HG03097 (cell line): ENCODE data around the gene CRYBG2.
"Not testable (repeated sequence)": the region's sequence is repeated elsewhere in the genome, so short reads cannot be mapped to it uniquely, and the experiment has no call there.

Experiments
- ATAC-seq: cut with Tn5 transposase; IDR thresholded peaks from one replicate; pipeline ENCODE4 v1.9.1; 2021; ENCODE audit not compliant: unreplicated experiment, low FRiP score

Gene CRYBG2

GRCh38 chr1:26324550-26324949 is 29.4 kb downstream of the CRYBG2 start:
- no peak for ATAC-seq

DNA sequence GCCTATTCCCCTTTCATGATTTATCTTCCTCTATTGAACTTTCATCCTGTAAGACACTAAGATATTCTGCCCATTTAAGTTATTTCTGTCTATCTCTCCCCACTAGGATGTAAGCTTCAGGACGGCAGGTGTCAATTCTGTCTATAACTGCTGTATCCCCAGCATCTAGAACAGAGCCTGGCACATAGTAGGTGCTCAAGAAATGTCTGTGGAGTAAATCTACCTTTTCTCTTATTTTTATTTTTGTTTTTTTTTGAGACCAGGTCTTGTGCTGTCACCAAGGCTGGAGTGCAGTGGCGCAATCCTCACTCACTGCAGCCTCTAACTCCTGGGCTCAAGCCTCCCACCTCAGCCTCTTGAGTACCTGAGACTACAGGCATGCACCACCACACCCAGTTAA is 30.5 kb downstream of the CRYBG2 start:
- no peak for ATAC-seq

DNA sequence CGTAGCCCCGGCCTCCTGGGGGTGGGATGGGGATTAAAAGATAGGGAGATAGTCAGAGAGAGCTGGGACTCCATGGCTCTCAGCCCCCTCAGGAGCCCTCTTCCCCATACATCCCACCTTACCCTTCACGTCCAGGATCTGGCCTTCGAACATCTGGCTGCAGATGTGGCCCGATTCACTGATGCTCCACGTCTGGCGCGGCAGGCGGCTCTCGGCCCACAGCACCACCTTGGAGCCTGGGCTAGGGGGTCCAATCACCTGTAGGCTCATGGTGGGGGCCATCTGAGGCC is 31.9 kb downstream of the CRYBG2 start:
- ATAC-seq: no peak

- ATAC-seq: no peak
Measured at GRCh38 chr1:26321315-26322041, 32.5 kb downstream of the CRYBG2 start.

GRCh38 chr1:26320896-26321295 is 33.0 kb downstream of the CRYBG2 start:
- ATAC-seq: no peak

DNA sequence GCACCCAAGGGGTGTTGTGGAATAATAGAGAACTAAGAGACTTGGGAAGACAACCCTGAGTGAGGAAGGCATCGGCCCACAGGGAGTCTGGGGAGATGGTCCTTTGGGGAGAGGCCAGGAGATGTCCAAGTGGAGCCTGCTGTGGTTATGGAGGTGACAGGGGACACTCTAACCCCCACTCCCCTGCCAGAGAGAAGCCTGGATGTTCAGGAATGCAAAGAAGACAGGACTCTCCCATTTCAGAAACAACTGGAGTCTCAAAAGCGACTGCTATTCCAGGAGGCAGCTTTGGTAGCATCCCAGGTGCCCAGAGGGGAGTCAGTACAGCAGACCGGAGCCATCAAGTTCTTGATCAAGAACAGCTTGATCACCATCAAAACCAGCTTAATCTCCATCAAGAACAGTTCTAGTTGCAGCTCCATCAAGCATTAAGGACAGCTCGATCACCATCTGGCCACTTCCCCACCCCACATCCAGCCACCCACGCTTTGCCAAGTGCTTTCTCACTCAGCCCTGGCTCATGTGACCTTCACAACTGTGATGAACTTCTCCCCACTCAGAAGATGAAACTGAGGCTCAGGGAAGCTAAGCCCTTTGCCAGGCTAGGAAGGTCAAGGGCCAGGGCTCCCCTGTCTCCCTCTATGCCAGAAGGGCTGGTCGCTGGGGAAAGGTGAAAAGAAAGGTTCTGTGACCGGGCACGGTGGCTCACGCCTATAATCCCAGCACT is 35.4 kb downstream of the CRYBG2 start:
- ATAC-seq: no peak

DNA sequence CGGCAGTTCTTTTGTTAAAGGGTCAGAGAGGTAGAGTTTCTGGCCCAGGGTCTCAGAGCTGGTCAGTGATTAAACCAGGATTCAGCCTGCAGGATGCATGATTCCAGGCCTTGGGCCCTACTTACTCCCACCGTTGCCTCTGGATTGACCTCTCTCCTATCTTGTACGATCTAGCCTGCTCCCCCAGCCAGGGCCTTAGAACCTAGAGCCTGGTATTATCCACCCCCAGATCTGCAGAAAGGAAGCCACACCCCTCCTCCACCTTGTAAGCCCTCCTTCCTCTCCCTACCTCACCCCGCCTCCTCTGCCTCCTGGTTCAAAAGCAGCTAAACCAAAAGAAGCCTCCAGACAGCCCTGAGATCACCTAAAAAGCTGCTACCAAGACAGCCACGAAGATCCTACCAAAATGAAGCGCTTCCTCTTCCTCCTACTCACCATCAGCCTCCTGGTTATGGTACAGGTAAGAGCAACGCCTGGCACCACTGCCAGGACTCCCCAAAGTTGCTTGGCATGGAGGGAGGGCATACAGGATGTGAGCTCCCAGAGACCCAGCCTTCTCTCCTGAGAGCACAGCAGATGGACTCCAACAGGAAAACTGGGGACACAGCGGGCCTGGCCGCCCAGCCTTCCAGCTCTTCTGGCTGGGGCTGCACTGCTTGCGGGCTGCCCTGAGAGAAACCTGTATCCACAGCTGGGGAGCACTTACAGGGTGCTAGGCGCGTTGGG is 36.2 kb downstream of the CRYBG2 start, which contains the start of gene CD52:
TSS of gene CD52 (plus strand) at position 347 of the 726 bp plus-strand sequence. CDS start at position 407, 60 bp downstream.
- ATAC-seq: no peak

- no peak for ATAC-seq
Measured at GRCh38 chr1:26317146-26317545, 36.8 kb downstream of the CRYBG2 start.

GRCh38 chr1:26315874-26316850 is 37.8 kb downstream of the CRYBG2 start:
- no peak for ATAC-seq

DNA sequence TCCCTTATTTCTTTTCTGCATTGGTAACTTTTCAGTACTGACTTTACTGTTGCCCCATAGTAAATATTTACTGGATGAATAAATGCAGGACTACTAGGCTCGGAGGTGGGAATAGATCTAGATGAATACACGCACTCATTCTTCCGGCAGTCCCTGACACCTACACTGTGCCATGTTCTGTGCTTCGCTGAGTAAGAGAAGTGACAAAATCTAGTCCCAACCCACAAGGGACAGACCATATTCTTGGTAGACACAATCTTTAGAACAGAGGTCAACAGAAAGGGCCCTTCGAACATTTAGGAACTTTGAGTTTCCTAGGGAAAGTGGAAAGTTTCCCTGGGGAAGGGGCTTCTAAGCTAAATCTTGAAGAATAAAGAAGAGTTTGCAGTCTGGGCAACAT is 39.4 kb downstream of the CRYBG2 start:
- ATAC-seq: no peak

DNA sequence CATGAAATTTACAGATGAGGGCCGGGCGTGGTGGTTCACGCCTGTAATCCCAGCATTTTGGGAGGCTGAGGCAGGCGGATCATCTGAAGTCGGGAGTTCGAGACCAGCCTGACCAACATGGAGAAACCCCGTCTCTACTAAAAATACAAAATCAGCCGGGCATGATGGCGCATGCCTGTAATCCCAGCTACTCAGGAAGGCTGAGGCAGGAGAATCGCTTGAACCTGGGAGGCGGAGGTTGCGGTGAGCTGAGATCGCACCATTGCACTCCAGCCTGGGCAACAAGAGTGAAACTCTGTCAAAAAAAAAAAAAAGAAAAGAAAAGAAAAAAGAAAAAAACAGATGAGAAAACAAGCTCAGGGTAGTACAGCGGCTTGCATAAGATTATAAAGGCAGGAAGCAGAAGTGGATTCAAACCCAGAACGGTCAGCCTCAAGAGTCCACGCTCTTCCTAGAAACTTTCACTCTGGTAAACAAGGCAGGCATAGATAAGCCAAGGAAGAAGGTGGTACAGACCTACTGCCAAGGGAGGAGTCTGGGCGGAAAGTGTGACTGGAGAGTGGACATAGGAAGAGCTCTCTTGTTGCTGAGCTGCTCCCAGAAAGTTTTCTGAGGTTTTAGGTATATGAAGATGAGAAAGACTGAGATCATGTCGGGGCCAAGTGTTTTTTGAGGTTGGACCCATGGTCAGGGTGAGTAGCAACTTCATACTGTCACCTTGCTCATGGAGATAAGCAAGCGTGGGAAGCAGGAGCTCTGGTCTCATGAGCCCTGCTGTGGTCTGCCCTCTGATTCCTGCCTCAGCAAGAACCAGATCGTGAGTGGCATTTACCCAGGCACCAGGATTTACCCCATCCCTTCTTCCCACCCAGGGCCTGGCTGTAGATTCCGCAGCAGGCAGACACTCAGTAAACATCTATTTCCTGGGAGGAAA is 45.7 kb downstream of the CRYBG2 start:
- ATAC-seq: not testable (repeated sequence)

DNA sequence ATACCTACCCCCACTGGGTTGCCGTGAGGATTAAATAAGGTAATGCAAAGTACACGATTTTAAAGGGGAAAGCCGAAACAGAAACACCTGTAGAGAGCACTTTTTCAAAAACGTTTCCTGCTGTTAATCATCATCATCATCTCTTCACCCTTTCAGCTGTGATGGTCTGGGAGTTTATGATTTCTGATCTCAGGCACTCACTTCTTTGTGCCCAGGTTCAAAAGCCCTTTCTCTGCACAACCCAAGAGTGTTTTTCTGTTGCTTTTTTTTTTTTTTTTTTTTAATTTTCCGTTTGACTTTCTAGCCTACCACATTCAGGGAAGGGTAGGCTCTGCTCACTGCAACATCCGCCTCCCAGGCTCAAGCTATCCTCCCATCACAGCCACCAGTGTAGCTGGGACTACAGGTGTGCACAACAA is 46.6 kb downstream of the CRYBG2 start:
- ATAC-seq: peak; percentile 11

DNA sequence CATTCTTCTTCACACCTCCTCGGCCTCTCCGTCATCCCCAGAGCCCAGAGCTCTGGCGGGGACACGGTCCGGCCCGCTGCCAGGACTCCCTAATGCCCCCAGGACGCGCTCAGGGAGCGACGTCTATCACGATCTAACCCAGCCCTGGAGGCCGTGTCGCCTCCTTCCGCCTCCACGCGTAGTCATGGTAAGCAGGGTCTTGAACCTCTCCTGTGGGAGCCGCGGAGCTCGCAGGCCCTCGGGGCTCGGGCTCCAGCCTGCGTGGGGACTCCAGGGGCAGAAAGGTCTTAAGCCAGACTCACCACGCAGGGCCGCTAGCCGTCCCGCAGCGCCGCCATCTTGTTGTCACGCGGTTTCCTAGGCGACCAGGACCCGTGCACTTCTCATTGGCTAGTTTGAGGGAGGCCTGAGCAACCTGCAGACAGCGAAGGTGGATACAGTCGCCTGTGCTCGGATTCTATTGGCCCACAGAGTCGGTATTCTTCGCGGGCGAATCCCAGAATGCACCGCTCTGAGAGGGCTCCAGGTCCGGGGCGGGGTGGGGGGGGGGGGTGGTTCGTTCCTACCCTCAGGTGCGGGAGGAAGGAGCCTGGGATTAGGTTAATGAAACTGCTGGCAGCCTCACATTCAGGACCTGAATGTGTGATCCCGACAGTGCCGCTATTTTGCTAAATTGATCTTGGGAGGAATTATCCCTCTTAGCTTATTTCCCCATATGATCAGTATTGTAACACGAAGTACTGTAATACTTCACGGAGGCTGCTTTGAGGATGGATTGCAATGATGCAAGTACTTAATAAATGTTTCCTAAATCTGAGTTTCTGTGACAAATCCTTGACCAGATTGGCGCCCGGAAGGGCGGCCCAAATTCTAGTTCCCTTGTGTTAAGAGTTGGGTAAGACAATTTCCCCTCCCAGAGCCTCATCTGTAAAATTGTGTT is 47.4 kb downstream of the CRYBG2 start, which contains the start of gene UBXN11:
TSS of gene UBXN11 (minus strand) at position 347 of the 940 bp plus-strand sequence. CDS start 3,753 bp downstream, outside the sequence.
- ATAC-seq: peak; percentile 95

DNA sequence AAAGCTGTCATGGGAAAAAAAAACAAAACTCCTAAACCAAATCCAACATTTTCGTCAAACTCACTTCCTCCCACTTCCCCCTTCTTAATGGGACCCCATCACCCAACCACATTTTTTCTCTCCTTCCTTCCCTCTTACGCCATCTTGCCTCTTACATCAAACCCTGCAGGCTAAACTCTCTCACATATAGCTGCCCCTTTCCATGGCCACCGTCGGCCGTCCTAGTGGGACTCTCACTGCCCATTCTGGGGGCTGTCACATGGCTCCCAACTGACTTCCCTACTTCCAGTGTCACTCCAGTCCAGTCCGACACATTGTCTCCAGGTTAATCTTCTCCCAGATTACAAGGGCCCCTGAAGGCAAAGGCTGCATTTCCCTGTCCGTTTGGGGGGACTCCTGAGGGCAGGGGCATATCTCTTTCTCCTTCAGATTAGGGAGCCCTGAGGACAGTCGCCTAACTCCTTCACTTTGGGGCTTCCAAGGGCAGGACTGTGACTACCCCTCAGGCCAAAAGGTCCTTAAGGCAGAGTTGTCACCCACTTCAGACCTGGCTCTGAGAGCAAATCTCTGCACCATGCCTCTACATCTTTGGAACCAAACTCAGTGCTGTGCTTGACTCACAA is 48.2 kb downstream of the CRYBG2 start:
- peak; percentile 10 for ATAC-seq

DNA sequence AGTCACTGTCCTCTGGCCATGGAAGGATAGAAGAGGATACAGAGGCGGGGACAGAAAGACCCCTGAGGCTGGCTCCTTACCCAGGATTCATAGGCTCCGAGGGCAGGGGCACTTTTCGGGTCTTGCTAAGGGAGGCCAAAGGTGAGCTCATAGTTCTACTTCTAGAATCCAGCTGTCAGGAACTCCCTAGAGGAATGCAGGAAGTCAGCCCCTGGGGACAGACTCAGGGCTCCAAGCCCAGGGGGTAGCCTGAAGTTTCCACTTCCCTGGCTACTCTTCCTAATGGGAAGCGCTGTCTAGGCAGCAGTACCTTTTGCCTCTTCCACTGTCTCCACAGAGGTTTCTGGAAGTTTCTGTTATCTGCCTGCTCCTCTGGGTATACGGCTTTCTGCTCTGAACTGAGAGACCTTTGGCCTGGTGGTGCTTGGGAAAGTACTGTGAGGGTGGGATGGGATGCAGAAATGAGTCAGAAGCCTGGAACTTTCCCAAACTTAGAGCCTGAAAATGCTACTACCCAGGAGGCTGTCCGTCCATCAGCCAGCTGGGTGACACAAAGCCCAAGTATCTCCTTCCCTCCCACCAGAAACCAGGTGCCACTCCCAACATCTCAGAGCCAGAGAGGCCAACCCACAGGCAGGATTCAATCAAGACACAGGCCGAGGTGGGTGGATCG is 51.1 kb downstream of the CRYBG2 start:
- no peak for ATAC-seq

- ATAC-seq: no peak
Measured at GRCh38 chr1:26300578-26301275, 53.2 kb downstream of the CRYBG2 start.

DNA sequence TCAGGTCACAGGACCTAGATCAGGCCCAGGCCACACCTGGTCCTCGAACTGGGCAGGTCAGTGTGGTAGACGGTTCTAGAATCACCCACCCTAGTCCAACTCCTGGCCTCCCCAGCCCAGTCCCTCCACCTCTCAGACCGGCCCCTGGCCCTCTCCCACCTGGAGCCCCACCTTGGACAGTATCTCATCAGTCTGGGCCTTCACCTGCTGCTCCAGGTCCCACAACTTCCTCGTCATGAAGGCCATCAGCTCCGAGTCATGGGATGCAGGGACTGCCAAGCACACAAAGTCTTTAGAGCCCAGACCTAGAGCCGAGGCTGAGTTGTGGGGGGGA is 56.2 kb downstream of the CRYBG2 start:
- ATAC-seq: no peak
